Stimulated activated CD8-positive, alpha-beta memory T cell treated with anti-CD3 and anti-CD28 coated beads, Interleukin-7, amount 100 ng/mL, for 48 hours (primary cell): ENCODE data around the gene ICE1.

Experiments used
- DNase-seq, 2 donors: peaks; one replicate each; pipeline ENCODE4 v3.0.0-alpha.2; 2020; ENCODE audit warnings: low read depth in 1 of 2; ENCODE audit errors: extremely low read depth in 1 of 2

Gene ICE1

GRCh38 chr5:5533927-5534326 lies 111.5 kb downstream of the ICE1 start:
- DNase-seq: no peak

GRCh38 chr5:5534333-5534732 lies 111.9 kb downstream of the ICE1 start:
- DNase-seq: no peak

DNA sequence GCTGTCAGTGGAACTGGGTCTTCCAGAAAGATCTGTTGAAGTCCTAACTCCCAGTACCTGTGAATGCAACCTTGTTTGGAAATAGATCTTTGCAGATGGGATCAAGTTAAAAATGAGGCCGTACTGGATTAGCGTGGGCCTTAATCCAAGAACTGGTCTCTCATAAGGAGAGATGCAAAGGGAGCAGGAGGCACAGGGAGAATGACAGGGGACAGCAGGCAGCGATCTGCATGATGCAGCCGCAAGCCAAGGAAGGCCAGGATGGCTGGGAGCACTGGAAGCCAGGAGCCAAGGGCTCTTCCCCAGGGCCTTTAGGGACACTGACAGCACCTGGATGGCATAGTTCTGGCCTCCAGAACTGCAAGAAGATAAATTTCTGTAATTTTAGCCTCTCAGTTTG lies 114.4 kb downstream of the ICE1 start:
- DNase-seq: no peak

- DNase-seq: no peak
Observed at GRCh38 chr5:5537426-5537825, 114.9 kb downstream of the ICE1 start.

DNA sequence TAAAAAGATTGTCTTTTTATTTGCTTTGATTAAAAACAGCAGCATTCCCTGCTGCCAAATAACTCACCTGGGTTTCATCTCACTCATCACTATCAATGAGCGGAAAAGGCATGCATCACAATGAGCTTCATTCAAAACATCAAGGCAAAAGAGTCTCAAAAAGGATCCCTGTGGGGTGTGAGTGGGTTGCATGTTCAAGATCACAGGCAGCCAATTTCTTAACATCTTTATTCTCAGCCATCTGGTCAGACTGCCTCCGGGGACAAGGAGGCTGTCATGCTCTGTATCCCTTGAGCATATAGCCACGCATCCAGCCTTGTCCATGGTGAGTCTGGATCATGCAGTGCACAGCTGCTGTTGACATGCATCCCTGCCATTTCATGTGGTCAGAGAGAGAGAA lies 117.1 kb downstream of the ICE1 start:
- no peak for DNase-seq
